Right lobe of liver (tissue), 4 donors: ENCODE data around the gene TBC1D1.

Source experiments
- POLR2A ChIP-seq: fragments of 450-650 bp; IDR thresholded peaks from one replicate; pipeline ENCODE4 v1.6.1; 2017; ENCODE audit warnings: antibody characterized with exemption, mild to moderate bottlenecking
- TF ChIP-seq, protein P1 (sequence below), 4 donors: fragments of 200-600 bp in 3 of 4; fragments of 450-650 bp in 1 of 4; IDR thresholded peaks; one replicate each; pipeline versions ENCODE4 v1.5.1 to v1.8.0; 2016 to 2022; ENCODE audit warnings: antibody characterized with exemption in 4 of 4, mild to moderate bottlenecking in 2 of 4
- donor health status: DM: no; HTN: no; CAD: no.
- donor health status: DM: no; HTN: no; CAD: no.
- donor health status: DM: no; HTN: yes; CAD: no.

DNA sequence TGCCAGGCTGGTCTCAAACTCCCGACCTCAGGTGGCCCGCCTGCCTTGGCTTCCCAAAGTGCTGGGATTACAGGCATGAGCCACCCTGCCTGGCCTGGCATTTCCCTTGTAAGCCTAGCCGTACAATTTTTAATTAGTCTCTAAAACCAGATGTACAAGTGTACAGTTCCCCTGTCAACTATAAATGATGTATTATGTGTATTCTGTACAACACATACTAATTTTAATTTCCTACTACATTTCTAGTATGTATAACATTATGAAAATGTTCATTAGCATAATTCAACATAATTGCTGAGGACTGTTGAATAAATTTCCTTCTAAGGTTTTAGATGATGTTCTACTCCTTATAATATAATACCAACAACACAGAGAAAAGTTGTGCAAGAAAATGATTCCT is 27.8 kb downstream of the TBC1D1 start:
- TF ChIP-seq, protein P1, sequence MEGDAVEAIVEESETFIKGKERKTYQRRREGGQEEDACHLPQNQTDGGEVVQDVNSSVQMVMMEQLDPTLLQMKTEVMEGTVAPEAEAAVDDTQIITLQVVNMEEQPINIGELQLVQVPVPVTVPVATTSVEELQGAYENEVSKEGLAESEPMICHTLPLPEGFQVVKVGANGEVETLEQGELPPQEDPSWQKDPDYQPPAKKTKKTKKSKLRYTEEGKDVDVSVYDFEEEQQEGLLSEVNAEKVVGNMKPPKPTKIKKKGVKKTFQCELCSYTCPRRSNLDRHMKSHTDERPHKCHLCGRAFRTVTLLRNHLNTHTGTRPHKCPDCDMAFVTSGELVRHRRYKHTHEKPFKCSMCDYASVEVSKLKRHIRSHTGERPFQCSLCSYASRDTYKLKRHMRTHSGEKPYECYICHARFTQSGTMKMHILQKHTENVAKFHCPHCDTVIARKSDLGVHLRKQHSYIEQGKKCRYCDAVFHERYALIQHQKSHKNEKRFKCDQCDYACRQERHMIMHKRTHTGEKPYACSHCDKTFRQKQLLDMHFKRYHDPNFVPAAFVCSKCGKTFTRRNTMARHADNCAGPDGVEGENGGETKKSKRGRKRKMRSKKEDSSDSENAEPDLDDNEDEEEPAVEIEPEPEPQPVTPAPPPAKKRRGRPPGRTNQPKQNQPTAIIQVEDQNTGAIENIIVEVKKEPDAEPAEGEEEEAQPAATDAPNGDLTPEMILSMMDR (IDR thresholded peaks at IDR 0.05): no peak
- TF ChIP-seq POLR2A: no peak
